ENCODE data around the gene MATN1. TPM values are rescaled to one million over a fixed set of nuclear protein-coding genes. Genes with fewer than 3 reads are reported as not detected.

The MATN1 gene
- total RNA-seq, 1 experiment from 2014 or later: not detected

DNA sequence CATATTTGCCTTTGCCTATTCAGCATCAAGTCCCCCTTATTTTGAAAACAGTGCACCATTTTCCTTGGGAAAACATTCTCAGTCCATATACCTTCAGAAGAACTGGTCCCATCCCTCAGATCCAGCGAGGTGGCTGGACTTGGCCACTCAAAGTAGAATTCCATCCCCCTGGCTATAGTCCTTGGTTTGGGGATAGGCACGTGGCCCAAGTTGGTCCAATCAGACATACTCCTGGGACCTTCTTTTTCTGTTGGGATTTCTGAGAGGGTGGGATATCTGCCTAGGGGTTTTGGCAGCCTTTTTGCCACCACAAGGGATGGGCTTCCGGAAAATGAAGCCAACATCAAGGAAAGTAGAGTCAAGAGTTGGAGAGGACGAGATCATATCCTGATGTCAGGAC, 10.7 kb upstream of the MATN1 start:
- BruUV-seq (replicated peaks): no TSS peak
- no peaks in the 10 kb centered on the region for H3K36me3 ChIP-seq (ENCODE audit: control insufficient read depth, insufficient read depth, low read length)
- H3K4me1 Mint-ChIP-seq (ENCODE audit: low read depth, unreplicated experiment): no peaks in the 10 kb centered on the region
- no peaks in the 10 kb centered on the region for H3K9me3 Mint-ChIP-seq (ENCODE audit: unreplicated experiment)
- H3K36me3 Mint-ChIP-seq (ENCODE audit: insufficient read depth, unreplicated experiment): no peaks in the 10 kb centered on the region
- H3K27ac Mint-ChIP-seq (ENCODE audit: unreplicated experiment): no peak overlapping the region
- TF ChIP-seq, protein P1, sequence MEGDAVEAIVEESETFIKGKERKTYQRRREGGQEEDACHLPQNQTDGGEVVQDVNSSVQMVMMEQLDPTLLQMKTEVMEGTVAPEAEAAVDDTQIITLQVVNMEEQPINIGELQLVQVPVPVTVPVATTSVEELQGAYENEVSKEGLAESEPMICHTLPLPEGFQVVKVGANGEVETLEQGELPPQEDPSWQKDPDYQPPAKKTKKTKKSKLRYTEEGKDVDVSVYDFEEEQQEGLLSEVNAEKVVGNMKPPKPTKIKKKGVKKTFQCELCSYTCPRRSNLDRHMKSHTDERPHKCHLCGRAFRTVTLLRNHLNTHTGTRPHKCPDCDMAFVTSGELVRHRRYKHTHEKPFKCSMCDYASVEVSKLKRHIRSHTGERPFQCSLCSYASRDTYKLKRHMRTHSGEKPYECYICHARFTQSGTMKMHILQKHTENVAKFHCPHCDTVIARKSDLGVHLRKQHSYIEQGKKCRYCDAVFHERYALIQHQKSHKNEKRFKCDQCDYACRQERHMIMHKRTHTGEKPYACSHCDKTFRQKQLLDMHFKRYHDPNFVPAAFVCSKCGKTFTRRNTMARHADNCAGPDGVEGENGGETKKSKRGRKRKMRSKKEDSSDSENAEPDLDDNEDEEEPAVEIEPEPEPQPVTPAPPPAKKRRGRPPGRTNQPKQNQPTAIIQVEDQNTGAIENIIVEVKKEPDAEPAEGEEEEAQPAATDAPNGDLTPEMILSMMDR (IDR thresholded peaks at IDR 0.05; ENCODE audit: insufficient read depth in 1 of 2, low read depth in 1 of 2, low read length in 1 of 2, severe bottlenecking in 1 of 2, unreplicated experiment in 1 of 2): no peak
- CTCF ChIA-PET: no interaction called here
- no peak overlapping the region for H3K4me3 ChIP-seq (ENCODE audit: low read depth, low read length)
- H3K4me1 ChIP-seq: no peaks in the 10 kb centered on the region
- no peaks in the 10 kb centered on the region for H3K27me3 ChIP-seq (replicated peaks; ENCODE audit: control insufficient read depth, insufficient read depth, low read length)
- no peak for DNase-seq
- H3K4me3 Mint-ChIP-seq (ENCODE audit: unreplicated experiment): no peak overlapping the region
- H3K9me3 ChIP-seq: no peaks in the 10 kb centered on the region
- POLR2A ChIA-PET: no interaction called here
- no peaks in the 10 kb centered on the region for H3K27me3 Mint-ChIP-seq (ENCODE audit: insufficient read depth, unreplicated experiment)
- intact Hi-C loops (cut with micrococcal nuclease; ENCODE audit: unreplicated experiment): no loop called here

DNA sequence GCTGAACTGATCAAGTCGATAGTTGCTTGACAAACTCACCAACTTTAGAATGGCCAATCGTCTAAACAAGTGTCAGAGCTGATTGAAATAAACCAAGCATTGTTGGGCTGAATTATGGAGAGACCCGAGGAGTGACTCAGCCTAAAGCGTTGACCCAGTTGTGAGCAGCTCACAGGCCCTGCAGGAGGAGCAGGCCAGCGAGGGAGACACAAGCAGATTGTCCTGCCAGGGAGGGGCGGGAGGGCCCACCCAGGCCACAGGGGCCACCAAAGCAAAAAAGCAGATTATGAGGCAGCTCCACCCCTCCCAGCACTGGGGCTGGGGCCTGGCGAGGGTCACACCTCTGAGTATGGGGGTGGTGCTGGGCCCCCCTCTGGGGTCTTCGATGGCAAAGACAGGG, 10.1 kb upstream of the MATN1 start:
- BruUV-seq (replicated peaks): no TSS peak
- no peaks in the 10 kb centered on the region for H3K36me3 ChIP-seq (ENCODE audit: control insufficient read depth, insufficient read depth, low read length)
- H3K4me1 ChIP-seq: no peaks in the 10 kb centered on the region
- Mint-ChIP-seq H3K4me1 (ENCODE audit: low read depth, unreplicated experiment) (no peaks in the 10 kb centered on the region), H3K27ac (ENCODE audit: unreplicated experiment) (no peak overlapping the region), H3K36me3 (ENCODE audit: insufficient read depth, unreplicated experiment) (no peaks in the 10 kb centered on the region), H3K4me3 (ENCODE audit: unreplicated experiment) (no peak overlapping the region), H3K27me3 (ENCODE audit: insufficient read depth, unreplicated experiment) (no peaks in the 10 kb centered on the region), H3K9me3 (ENCODE audit: unreplicated experiment) (no peaks in the 10 kb centered on the region)
- ChIA-PET CTCF (no interaction called here), POLR2A (no interaction called here)
- H3K4me3 ChIP-seq (ENCODE audit: low read depth, low read length): no peak overlapping the region
- intact Hi-C loops (cut with micrococcal nuclease; ENCODE audit: unreplicated experiment): no loop called here
- H3K9me3 ChIP-seq: no peaks in the 10 kb centered on the region
- TF ChIP-seq, protein P1 (IDR thresholded peaks at IDR 0.05; ENCODE audit: insufficient read depth in 1 of 2, low read depth in 1 of 2, low read length in 1 of 2, severe bottlenecking in 1 of 2, unreplicated experiment in 1 of 2): no peak
- no peaks in the 10 kb centered on the region for H3K27me3 ChIP-seq (replicated peaks; ENCODE audit: control insufficient read depth, insufficient read depth, low read length)
- no peak for DNase-seq

DNA sequence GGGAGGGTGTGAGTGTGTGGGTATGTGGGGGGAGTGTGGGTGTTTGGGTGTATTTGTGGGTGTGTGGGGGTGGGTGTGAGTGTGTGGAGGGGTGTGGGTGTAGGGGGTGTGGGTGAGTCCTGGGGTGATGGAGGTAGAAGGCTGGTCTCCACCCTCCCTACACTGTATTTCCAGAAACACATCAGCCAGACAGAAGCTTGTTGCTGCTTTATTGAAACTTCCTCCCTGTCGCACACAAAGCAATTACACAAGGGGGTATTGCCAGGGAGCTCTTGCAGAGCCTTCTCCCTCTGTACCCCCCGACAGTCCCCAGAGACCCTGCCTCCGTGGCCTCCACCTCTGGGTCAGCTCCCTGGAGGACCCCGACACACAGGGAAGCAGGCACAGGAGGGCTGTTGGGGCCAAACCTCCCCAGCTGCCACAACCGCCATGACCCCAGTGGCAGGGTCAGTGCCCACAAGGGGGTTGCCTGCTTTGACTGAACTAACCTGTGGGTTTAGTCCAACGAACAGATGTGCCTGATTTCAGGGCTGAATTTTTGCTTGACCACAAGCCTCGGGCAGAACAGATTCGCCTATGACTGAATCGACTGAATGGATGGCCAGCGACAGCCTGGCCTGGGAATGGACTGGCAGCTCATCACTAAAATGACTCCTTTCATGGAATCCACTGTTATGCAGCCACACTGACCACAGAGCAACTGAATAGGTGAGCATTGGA, 9.1 kb upstream of the MATN1 start:
- no peak for DNase-seq
- H3K27ac Mint-ChIP-seq (ENCODE audit: unreplicated experiment): no peak overlapping the region
- no peak overlapping the region for H3K4me3 Mint-ChIP-seq (ENCODE audit: unreplicated experiment)
- ChIA-PET POLR2A (no interaction called here), CTCF (no interaction called here)
- no peaks in the 10 kb centered on the region for H3K27me3 Mint-ChIP-seq (ENCODE audit: insufficient read depth, unreplicated experiment)
- intact Hi-C loops (cut with micrococcal nuclease; ENCODE audit: unreplicated experiment): no loop called here
- Histone ChIP-seq H3K27me3 (replicated peaks; ENCODE audit: control insufficient read depth, insufficient read depth, low read length) (no peaks in the 10 kb centered on the region), H3K4me1 (no peaks in the 10 kb centered on the region), H3K9me3 (no peaks in the 10 kb centered on the region), H3K4me3 (ENCODE audit: low read depth, low read length) (no peak overlapping the region), H3K36me3 (ENCODE audit: control insufficient read depth, insufficient read depth, low read length) (no peaks in the 10 kb centered on the region)
- H3K9me3 Mint-ChIP-seq (ENCODE audit: unreplicated experiment): no peaks in the 10 kb centered on the region
- BruUV-seq (replicated peaks): no TSS peak
- no peaks in the 10 kb centered on the region for H3K4me1 Mint-ChIP-seq (ENCODE audit: low read depth, unreplicated experiment)
- TF ChIP-seq, protein P1 (IDR thresholded peaks at IDR 0.05; ENCODE audit: insufficient read depth in 1 of 2, low read depth in 1 of 2, low read length in 1 of 2, severe bottlenecking in 1 of 2, unreplicated experiment in 1 of 2): no peak
- no peaks in the 10 kb centered on the region for H3K36me3 Mint-ChIP-seq (ENCODE audit: insufficient read depth, unreplicated experiment)
